Activated naive CD4-positive, alpha-beta T cell treated with anti-CD3 and anti-CD28 coated beads, Interleukin-2, amount 10 ng/mL, durations not matched to agents 7 days and 5 days (primary cell): ENCODE data around the gene WASF2.

Source experiments
- CTCF ChIA-PET: fragments of 350-600 bp; sonication (Branson Sonifier 250); formaldehyde crosslinking; loops from one replicate; lab custom pipeline; 2021; ENCODE audit warnings: antibody characterized with exemption; lab: Charles Lee
- DNase-seq: peaks from one replicate; pipeline ENCODE4 v3.0.0-alpha.2; 2020
- H3K27ac Mint-ChIP-seq: one replicate; pipeline ENCODE4 v1.8.0; 2021; ENCODE audit warnings: mild to moderate bottlenecking, moderate library complexity, mixed read lengths
- H3K27me3 Mint-ChIP-seq: one replicate; pipeline ENCODE4 v1.8.0; 2021; ENCODE audit warnings: mild to moderate bottlenecking, mixed read lengths
- H3K36me3 Mint-ChIP-seq: one replicate; pipeline ENCODE4 v1.8.0; 2021; ENCODE audit warnings: mixed read lengths
- H3K4me1 Mint-ChIP-seq: one replicate; pipeline ENCODE4 v1.8.0; 2021; ENCODE audit warnings: mixed read lengths
- H3K4me3 Mint-ChIP-seq: one replicate; pipeline ENCODE4 v1.8.0; 2021; ENCODE audit warnings: mild to moderate bottlenecking, moderate library complexity, mixed read lengths
- H3K9me3 Mint-ChIP-seq: one replicate; pipeline ENCODE4 v1.8.0; 2021; ENCODE audit warnings: mixed read lengths

WASF2 gene

GRCh38 chr1:27366411-27367159, 123.4 kb downstream of the WASF2 start, which contains the start of gene MAP3K6:
MAP3K6 (minus strand) TSS chr1:27366961; CDS start chr1:27366597, 364 bp downstream.
- peaks cover 57% of the 10 kb centered on the region for H3K4me1 Mint-ChIP-seq
- H3K27me3 Mint-ChIP-seq = peaks cover 11% of the 10 kb centered on the region
- CTCF ChIA-PET = interaction anchor here (0.5 to 8.4 kb wide), 21 partner anchors 10 to 66 kb away, joined by 3 to 96 read pairs (median 4); partner anchors contain the start of genes GPR3 and SYTL1
- peak within 1 kb of the TSS; percentile 85 for H3K27ac Mint-ChIP-seq
- H3K9me3 Mint-ChIP-seq = no peaks in the 10 kb centered on the region
- H3K4me3 Mint-ChIP-seq = peak within 1 kb of the TSS; percentile 84
- DNase-seq = peak; percentile 69
- H3K36me3 Mint-ChIP-seq = no peaks in the 10 kb centered on the region

DNA sequence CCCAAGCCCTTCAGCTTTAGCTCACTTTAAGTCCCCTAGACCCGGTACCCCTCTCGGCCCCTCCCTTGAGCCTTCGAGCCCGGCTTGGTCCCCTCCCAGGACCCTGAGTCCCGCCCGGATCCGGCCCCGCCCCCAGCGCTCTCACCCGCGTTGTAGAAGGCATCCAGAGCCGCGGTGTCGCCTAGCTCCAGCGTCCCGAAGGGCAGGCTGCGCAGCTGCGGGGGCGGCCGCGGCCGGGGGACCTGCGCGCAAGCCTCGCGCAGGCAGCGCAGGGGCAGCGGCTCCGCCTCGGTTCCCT, 123.9 kb downstream of the WASF2 start:
- peak; percentile 90 for DNase-seq
- Mint-ChIP-seq H3K9me3 (no peaks in the 10 kb centered on the region), H3K4me3 (peak overlapping the region; percentile 84), H3K27ac (peak overlapping the region; percentile 81), H3K27me3 (peaks cover 15% of the 10 kb centered on the region), H3K36me3 (no peaks in the 10 kb centered on the region), H3K4me1 (peaks cover 58% of the 10 kb centered on the region)
- CTCF ChIA-PET = interaction anchor here (0.5 to 8.4 kb wide), 18 partner anchors 9 to 242 kb away, joined by 3 to 96 read pairs (median 4); partner anchors contain the start of genes GPR3 and SYTL1

DNA sequence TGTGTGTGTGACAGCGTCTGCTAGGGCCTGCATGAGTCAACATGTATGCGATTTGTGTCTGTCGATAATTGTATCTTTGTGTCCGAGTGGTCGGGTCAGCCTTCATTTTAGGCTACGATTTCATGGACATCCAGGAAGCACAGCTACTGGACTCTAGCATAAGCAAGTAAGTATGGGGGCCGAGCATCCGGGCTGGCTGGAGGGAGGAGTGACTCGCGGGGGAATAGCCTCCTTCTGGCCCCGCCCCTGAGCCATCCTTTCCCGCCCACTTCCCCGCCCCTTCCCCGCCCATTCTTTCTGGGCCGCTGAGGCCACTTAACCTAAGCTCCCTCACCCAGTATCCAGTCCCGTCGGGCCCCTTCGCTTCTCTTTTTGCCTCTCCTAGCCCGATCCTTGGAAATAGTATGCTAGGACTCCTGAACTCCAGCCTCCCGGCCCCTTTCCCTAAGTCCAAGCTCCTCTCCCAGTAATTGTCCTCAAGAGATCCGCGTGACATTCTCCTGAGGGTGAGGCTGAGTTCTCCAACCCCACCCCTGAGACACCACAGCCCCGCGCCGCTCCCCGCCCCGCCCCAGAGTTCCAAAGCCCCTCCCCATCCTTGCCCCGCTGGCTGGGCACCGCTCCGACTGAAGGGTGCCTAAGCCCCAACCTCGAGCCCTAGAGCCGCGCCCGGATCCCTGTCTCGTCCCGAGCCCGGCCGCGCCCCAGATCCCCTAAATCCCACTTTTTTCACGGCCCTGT, 124.4 kb downstream of the WASF2 start:
- no peaks in the 10 kb centered on the region for H3K36me3 Mint-ChIP-seq
- H3K9me3 Mint-ChIP-seq = no peaks in the 10 kb centered on the region
- DNase-seq = peak; percentile 87
- peaks cover 19% of the 10 kb centered on the region for H3K27me3 Mint-ChIP-seq
- CTCF ChIA-PET = interaction anchor here (0.6 to 8.4 kb wide), 17 partner anchors 9 to 319 kb away, joined by 3 to 96 read pairs (median 4); partner anchors contain the start of gene GPR3
- peak overlapping the region; percentile 81 for H3K27ac Mint-ChIP-seq
- peak overlapping the region; percentile 84 for H3K4me3 Mint-ChIP-seq
- H3K4me1 Mint-ChIP-seq = peaks cover 53% of the 10 kb centered on the region

DNA sequence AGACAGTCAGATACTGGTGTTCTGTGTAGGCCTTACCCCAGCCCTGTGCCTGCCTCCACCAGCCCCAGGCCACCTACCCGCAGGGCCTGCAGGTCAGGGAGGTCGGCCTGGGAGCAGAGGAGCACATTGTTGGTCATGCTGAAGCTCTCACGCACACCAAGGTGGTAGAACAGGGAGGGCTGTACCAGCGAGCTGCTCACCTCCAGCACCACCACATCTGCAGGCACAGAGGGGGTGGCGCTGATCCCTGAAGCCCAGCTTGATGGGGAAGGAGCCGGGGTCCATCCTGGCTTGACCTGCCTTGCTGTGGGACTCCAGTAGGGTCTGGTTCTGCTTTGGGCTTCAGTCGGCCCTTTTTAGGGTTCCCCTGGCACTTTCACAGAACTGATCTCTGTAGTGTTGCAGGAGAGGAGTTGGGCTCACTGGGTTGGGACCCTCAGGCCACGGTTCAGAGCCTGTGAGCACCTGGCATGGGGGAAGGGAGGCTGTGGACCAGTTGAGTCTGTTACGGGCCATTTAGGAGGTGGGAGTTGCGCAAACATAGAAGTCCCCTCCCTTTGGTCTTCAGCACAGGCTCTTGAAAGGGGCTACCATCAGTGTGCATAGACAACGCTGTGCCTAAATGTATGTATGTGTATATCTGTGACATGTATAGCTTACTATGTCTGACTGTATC, 125.1 kb downstream of the WASF2 start:
- H3K36me3 Mint-ChIP-seq = no peaks in the 10 kb centered on the region
- CTCF ChIA-PET = interaction anchor here (0.8 to 8.4 kb wide), 9 partner anchors 8 to 319 kb away, joined by 3 to 96 read pairs (median 9); partner anchors contain the start of gene GPR3
- peak overlapping the region; percentile 84 for H3K4me3 Mint-ChIP-seq
- no peaks in the 10 kb centered on the region for H3K9me3 Mint-ChIP-seq
- H3K27me3 Mint-ChIP-seq = peaks cover 23% of the 10 kb centered on the region
- peaks cover 50% of the 10 kb centered on the region for H3K4me1 Mint-ChIP-seq
- no peak overlapping the region for H3K27ac Mint-ChIP-seq
- DNase-seq = no peak

DNA sequence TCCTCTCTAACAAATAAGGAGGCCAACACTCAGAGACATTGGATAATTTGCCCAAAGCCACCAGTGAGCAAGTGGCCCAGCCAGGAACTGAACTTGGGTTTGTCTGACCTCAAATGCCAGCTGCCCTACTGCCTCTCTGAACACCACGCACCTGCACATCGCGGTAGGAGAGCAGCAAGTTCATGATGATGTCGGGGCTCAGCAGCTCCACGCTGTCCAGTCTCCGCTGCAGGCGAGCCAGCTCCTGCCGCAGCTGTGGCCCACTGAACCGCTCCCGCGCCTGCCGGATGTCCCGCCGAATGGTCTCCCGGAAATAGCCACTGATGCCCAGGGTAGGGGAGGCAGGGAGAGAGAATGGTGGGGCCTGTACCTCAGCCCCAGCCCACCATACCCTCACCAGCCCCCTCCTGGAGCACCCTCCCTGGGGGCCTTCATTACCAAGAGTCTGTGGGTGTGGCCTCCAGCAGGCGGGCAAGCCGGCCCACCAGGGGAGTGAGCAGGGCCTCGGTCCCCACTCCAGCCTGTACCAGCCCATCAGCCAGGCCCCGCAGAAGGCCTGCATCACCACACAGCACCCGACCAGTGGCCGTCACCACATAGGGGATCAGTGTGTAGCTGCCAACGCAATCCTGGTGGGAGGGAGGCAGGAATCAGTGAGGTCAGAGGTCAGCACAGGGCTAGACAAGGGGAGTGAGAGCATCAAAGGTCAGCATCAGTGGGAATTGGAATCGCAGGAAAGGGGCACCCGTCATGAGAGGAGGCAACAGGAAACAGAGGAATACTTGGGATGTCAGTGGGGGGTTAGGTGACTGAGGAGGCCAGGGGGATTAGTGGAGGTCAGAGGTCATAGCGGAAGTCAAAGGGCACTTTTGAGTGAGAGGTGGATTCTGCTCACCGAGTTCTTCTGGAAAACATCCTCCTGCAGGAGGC, 125.9 kb downstream of the WASF2 start:
- Mint-ChIP-seq H3K36me3 (no peaks in the 10 kb centered on the region), H3K4me1 (peaks cover 50% of the 10 kb centered on the region), H3K27ac (no peak overlapping the region), H3K4me3 (peak overlapping the region; percentile 6), H3K27me3 (peaks cover 28% of the 10 kb centered on the region), H3K9me3 (no peaks in the 10 kb centered on the region)
- CTCF ChIA-PET = interaction anchor here (2.9 to 3.8 kb wide), 2 partner anchors 18 to 23 kb away, joined by 9 to 28 read pairs; no protein-coding TSS in a partner anchor
- no peak for DNase-seq

DNA sequence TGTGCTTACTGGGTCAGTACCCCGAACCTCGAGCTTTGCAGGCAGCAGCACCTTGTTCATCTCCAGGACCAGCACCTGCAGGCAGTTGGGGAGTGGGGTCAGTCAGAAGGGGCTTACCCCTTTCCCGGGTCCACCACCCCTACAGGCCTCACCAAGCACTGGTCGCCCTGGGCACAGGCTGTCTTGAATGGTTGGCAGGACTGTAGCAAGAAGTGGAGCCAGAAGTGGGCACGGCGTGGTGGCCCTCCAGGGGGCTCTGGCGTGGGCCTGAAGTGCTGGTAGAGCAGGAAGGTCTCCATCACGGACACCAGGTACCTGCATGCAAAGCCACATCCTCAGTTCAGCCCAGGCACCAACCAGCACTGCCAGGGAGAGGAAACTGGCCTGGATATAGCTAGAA, 128.4 kb downstream of the WASF2 start:
- Mint-ChIP-seq H3K27ac (no peak overlapping the region), H3K4me3 (no peak overlapping the region), H3K27me3 (peaks cover 39% of the 10 kb centered on the region), H3K4me1 (peaks cover 49% of the 10 kb centered on the region), H3K36me3 (no peaks in the 10 kb centered on the region), H3K9me3 (no peaks in the 10 kb centered on the region)
- CTCF ChIA-PET = interaction anchor here (0.6 to 1.2 kb wide), 3 partner anchors 19 to 369 kb away, joined by 3 to 5 read pairs (median 3); partner anchors contain the start of gene SYTL1
- DNase-seq = no peak

GRCh38 chr1:27361044-27361402, 128.9 kb downstream of the WASF2 start:
- CTCF ChIA-PET = interaction anchor here (0.6 to 1.3 kb wide), 2 partner anchors 28 to 370 kb away, joined by 3 to 5 read pairs; no protein-coding TSS in a partner anchor
- H3K27me3 Mint-ChIP-seq = peaks cover 39% of the 10 kb centered on the region
- H3K4me1 Mint-ChIP-seq = peaks cover 54% of the 10 kb centered on the region
- H3K36me3 Mint-ChIP-seq = no peaks in the 10 kb centered on the region
- H3K9me3 Mint-ChIP-seq = no peaks in the 10 kb centered on the region
- DNase-seq = no peak
- H3K27ac Mint-ChIP-seq = no peak overlapping the region
- peak overlapping the region; percentile 26 for H3K4me3 Mint-ChIP-seq

- Mint-ChIP-seq H3K27me3 (peaks cover 39% of the 10 kb centered on the region), H3K27ac (no peak overlapping the region), H3K9me3 (no peaks in the 10 kb centered on the region), H3K4me3 (peak overlapping the region; percentile 13), H3K4me1 (peaks cover 54% of the 10 kb centered on the region), H3K36me3 (no peaks in the 10 kb centered on the region)
- CTCF ChIA-PET = interaction anchor here (1.3 to 8.0 kb wide), 2 partner anchors 9 to 28 kb away, joined by 5 to 96 read pairs; partner anchors contain the start of gene MAP3K6
- peak; percentile 71 for DNase-seq
These were observed 129.6 kb downstream of the WASF2 start for GRCh38 chr1:27360159-27361043.

- Mint-ChIP-seq H3K9me3 (no peaks in the 10 kb centered on the region), H3K36me3 (no peaks in the 10 kb centered on the region), H3K4me3 (peak overlapping the region; percentile 13), H3K27ac (no peak overlapping the region), H3K4me1 (peaks cover 48% of the 10 kb centered on the region), H3K27me3 (peaks cover 39% of the 10 kb centered on the region)
- CTCF ChIA-PET = interaction anchor here (0.9 to 8.0 kb wide), 4 partner anchors 9 to 35 kb away, joined by 4 to 96 read pairs (median 26); partner anchors contain the start of gene MAP3K6
- no peak for DNase-seq
These were observed 130.2 kb downstream of the WASF2 start for GRCh38 chr1:27359822-27360158.

DNA sequence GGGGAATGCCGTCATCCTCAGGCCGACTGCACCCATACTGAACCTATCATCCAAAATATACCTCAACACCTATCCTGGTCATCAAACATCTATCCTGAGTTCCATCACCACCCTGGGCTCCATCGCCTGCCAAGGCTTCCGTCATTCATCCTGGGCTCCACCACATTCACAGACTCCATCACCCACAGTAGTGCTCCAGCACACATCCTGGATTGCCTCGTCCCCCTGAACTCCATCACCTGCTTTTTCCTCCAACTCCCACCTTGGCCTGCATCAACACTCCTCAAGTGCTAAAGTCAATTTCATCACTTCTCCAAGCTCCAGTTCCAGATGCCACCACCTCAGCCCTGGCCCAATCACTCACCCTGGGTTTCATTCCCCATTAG, 131.0 kb downstream of the WASF2 start:
- CTCF ChIA-PET = interaction anchor here (0.9 to 8.0 kb wide), 6 partner anchors 10 to 42 kb away, joined by 3 to 96 read pairs (median 19); partner anchors contain the start of genes GPR3 and MAP3K6
- Mint-ChIP-seq H3K4me3 (no peak overlapping the region), H3K9me3 (no peaks in the 10 kb centered on the region), H3K27ac (no peak overlapping the region), H3K4me1 (peaks cover 41% of the 10 kb centered on the region), H3K36me3 (peaks cover 2% of the 10 kb centered on the region), H3K27me3 (peaks cover 39% of the 10 kb centered on the region)
- no peak for DNase-seq

GRCh38 chr1:27358038-27358927, 131.7 kb downstream of the WASF2 start:
- Mint-ChIP-seq H3K4me1 (peaks cover 41% of the 10 kb centered on the region), H3K4me3 (no peak overlapping the region), H3K27me3 (peaks cover 39% of the 10 kb centered on the region), H3K36me3 (peaks cover 4% of the 10 kb centered on the region), H3K27ac (no peak overlapping the region), H3K9me3 (no peaks in the 10 kb centered on the region)
- DNase-seq = no peak
- CTCF ChIA-PET = interaction anchor here (0.9 to 8.0 kb wide), 16 partner anchors 11 to 249 kb away, joined by 3 to 96 read pairs (median 10); partner anchors contain the start of genes GPR3, MAP3K6 and SYTL1
